Measurements from ENCODE around the gene DNAJB4. TPM values are rescaled to one million over a fixed set of nuclear protein-coding genes. Genes with fewer than 3 reads are reported as not detected.

DNAJB4 gene
- total RNA-seq, 1 experiment from 2014 or later: 23.0 TPM

DNA sequence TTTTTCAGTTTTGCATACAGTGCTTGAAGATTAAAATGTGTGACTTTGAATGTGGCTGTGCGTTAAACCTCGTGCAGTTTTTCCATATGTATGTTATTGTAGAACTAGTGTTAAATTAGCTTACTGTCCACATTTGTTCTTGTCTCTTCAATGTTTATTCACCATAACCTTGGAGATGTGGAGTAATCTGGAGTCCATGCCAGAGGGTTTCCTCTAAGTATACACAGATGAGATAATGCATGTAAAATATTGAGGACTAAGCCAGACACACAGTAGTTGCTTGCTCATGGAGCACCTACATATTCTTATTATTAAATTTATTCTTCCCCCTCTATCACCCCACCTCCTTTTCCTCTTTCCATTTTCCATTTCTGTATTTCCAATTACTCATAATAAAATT is 33.3 kb downstream of the DNAJB4 start:
- intact Hi-C loops (cut with micrococcal nuclease; ENCODE audit: unreplicated experiment): no loop called here
- no peak for DNase-seq
- BruUV-seq (replicated peaks): no TSS peak
- peaks cover 8% of the 10 kb centered on the region for H3K27me3 Mint-ChIP-seq (ENCODE audit: unreplicated experiment)
- H3K9me3 Mint-ChIP-seq (ENCODE audit: low read depth, unreplicated experiment): no peaks in the 10 kb centered on the region
- no peak overlapping the region for H3K27ac Mint-ChIP-seq (ENCODE audit: unreplicated experiment)
- no peaks in the 10 kb centered on the region for H3K4me1 Mint-ChIP-seq (ENCODE audit: low read depth, unreplicated experiment)
- H3K4me3 Mint-ChIP-seq (ENCODE audit: low read depth, unreplicated experiment): no peak overlapping the region
- CTCF ChIA-PET: no interaction called here
- H3K36me3 Mint-ChIP-seq (ENCODE audit: insufficient read depth, unreplicated experiment): no peaks in the 10 kb centered on the region
- TF ChIP-seq, protein P1, sequence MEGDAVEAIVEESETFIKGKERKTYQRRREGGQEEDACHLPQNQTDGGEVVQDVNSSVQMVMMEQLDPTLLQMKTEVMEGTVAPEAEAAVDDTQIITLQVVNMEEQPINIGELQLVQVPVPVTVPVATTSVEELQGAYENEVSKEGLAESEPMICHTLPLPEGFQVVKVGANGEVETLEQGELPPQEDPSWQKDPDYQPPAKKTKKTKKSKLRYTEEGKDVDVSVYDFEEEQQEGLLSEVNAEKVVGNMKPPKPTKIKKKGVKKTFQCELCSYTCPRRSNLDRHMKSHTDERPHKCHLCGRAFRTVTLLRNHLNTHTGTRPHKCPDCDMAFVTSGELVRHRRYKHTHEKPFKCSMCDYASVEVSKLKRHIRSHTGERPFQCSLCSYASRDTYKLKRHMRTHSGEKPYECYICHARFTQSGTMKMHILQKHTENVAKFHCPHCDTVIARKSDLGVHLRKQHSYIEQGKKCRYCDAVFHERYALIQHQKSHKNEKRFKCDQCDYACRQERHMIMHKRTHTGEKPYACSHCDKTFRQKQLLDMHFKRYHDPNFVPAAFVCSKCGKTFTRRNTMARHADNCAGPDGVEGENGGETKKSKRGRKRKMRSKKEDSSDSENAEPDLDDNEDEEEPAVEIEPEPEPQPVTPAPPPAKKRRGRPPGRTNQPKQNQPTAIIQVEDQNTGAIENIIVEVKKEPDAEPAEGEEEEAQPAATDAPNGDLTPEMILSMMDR (IDR thresholded peaks at IDR 0.05; ENCODE audit: unreplicated experiment): no peak

DNA sequence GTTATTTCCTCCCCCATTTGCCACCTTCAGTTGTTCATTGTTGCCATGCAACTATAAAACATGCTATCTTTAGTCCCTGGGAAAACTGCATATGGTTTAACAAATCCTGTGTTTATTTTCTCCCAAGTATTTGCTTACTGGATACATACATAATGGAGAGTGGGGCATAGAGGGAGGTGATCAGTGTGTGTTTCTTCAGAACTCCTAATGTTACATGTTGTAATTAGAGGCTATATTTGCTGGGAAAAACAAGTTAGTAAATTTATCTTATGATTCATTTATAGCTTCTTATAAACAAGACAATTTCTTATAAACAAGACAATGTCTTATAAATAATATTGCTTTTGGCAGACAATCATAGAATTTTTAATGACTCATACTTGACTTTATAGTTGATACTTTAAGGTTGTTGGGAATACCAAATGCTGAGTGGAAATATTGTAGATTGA is 33.8 kb downstream of the DNAJB4 start:
- peaks cover 13% of the 10 kb centered on the region for H3K27me3 Mint-ChIP-seq (ENCODE audit: unreplicated experiment)
- BruUV-seq (replicated peaks): no TSS peak
- no peak overlapping the region for H3K4me3 Mint-ChIP-seq (ENCODE audit: low read depth, unreplicated experiment)
- no peaks in the 10 kb centered on the region for H3K4me1 Mint-ChIP-seq (ENCODE audit: low read depth, unreplicated experiment)
- no peaks in the 10 kb centered on the region for H3K9me3 Mint-ChIP-seq (ENCODE audit: low read depth, unreplicated experiment)
- CTCF ChIA-PET: no interaction called here
- intact Hi-C loops (cut with micrococcal nuclease; ENCODE audit: unreplicated experiment): no loop called here
- H3K27ac Mint-ChIP-seq (ENCODE audit: unreplicated experiment): no peak overlapping the region
- TF ChIP-seq, protein P1 (IDR thresholded peaks at IDR 0.05; ENCODE audit: unreplicated experiment): no peak
- no peaks in the 10 kb centered on the region for H3K36me3 Mint-ChIP-seq (ENCODE audit: insufficient read depth, unreplicated experiment)
- no peak for DNase-seq

DNA sequence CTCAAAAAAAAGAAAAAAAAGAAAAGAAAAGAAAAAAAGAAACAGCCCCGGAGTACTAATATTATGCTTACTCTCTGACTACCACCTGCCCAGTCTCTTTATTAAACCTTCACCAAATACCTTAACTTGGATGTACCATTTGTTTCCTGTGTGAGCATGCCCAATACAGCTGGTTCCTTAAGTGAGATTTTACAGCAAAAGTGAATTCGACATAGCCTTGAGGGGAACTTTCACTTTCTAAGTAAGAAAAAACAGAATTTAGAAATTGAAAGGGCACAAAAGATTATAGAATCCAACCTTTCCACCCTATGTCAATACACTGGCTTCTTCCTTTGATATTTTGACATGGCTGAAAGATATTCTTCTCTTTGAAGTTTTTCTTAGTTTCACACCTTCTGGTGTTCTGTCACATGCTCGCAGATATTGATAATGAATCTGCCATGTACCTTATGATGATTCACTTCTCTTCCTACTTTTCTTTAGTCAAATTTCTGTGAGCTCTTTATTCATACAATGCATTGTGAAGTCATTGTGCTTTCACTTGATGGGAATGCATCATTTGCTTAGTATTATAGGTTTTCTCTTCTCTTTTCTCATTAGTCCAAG is 35.8 kb downstream of the DNAJB4 start:
- CTCF ChIA-PET: no interaction called here
- H3K27me3 Mint-ChIP-seq (ENCODE audit: unreplicated experiment): peaks cover 31% of the 10 kb centered on the region
- no peaks in the 10 kb centered on the region for H3K4me1 Mint-ChIP-seq (ENCODE audit: low read depth, unreplicated experiment)
- H3K27ac Mint-ChIP-seq (ENCODE audit: unreplicated experiment): no peak overlapping the region
- no peak for DNase-seq
- H3K4me3 Mint-ChIP-seq (ENCODE audit: low read depth, unreplicated experiment): no peak overlapping the region
- intact Hi-C loops (cut with micrococcal nuclease; ENCODE audit: unreplicated experiment): no loop called here
- TF ChIP-seq, protein P1 (IDR thresholded peaks at IDR 0.05; ENCODE audit: unreplicated experiment): no peak
- no peaks in the 10 kb centered on the region for H3K9me3 Mint-ChIP-seq (ENCODE audit: low read depth, unreplicated experiment)
- H3K36me3 Mint-ChIP-seq (ENCODE audit: insufficient read depth, unreplicated experiment): peaks cover 8% of the 10 kb centered on the region
- BruUV-seq (replicated peaks): no TSS peak

DNA sequence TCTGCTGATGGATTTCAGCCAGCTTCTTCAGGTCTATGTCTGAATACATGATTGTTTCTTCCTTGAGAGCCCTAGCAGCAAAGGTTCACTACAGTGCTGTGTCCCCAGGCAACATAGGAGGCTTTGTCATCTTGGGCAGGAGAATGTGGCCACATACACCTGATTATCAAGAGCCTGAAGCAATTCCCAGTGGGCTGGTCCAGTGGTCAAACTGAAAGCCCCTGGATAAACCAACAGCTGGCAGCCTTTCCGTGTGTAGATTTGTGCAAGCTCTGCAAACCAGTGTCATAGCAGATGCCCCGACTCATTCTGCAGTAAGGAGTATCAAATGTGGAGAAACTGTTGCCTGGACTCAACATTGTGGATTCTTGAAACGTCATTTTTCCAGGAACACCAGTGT is 38.7 kb downstream of the DNAJB4 start:
- Mint-ChIP-seq H3K4me1 (ENCODE audit: low read depth, unreplicated experiment) (peaks cover 11% of the 10 kb centered on the region), H3K4me3 (ENCODE audit: low read depth, unreplicated experiment) (no peak overlapping the region), H3K9me3 (ENCODE audit: low read depth, unreplicated experiment) (no peaks in the 10 kb centered on the region), H3K27me3 (ENCODE audit: unreplicated experiment) (peaks cover 33% of the 10 kb centered on the region), H3K27ac (ENCODE audit: unreplicated experiment) (no peak overlapping the region), H3K36me3 (ENCODE audit: insufficient read depth, unreplicated experiment) (peaks cover 19% of the 10 kb centered on the region)
- TF ChIP-seq, protein P1 (IDR thresholded peaks at IDR 0.05; ENCODE audit: unreplicated experiment): no peak
- intact Hi-C loops (cut with micrococcal nuclease; ENCODE audit: unreplicated experiment): no loop called here
- DNase-seq: no peak
- CTCF ChIA-PET: interaction anchor here (0.6 to 1.0 kb wide), 3 partner anchors 19 to 38 kb away, joined by 3 read pairs; no protein-coding TSS in a partner anchor
- BruUV-seq (replicated peaks): no TSS peak
